GM12872 (cell line): ENCODE measurements around the gene TMEM101.
A peak's percentile ranks its signal among the peaks of the same experiment; 100 is the strongest.

Source experiments
- CTCF ChIP-seq: IDR thresholded peaks from 3 replicates; pipeline ENCODE4 v1.5.1; 2011; ENCODE audit warnings: low read depth, mild to moderate bottlenecking, low read length, moderate library complexity; ENCODE audit not compliant: insufficient read depth

Gene TMEM101

DNA sequence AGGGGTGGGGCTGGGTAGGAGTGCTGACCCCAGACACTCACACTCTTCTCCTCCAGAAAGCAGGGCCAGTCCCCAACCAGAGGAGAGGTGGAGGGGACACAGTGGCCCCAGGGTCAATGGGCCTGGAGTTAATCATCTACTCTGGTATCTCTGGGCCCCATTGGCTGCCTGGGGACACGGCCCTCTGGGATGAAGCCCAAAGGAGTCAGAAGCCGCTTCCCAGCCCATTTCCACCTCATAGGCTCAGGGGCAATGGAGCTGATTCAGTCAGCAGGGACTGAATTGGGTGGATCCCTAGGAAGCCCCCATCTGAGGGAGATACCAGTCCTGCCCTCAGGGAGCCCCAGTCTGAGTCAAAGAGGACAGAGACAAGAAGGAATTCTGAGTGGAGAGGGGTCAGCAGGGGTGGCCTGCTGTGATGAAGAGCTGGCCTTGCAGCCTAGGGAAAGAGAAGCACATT is 13.3 kb downstream of the TMEM101 start:
- TF ChIP-seq CTCF: no peak

DNA sequence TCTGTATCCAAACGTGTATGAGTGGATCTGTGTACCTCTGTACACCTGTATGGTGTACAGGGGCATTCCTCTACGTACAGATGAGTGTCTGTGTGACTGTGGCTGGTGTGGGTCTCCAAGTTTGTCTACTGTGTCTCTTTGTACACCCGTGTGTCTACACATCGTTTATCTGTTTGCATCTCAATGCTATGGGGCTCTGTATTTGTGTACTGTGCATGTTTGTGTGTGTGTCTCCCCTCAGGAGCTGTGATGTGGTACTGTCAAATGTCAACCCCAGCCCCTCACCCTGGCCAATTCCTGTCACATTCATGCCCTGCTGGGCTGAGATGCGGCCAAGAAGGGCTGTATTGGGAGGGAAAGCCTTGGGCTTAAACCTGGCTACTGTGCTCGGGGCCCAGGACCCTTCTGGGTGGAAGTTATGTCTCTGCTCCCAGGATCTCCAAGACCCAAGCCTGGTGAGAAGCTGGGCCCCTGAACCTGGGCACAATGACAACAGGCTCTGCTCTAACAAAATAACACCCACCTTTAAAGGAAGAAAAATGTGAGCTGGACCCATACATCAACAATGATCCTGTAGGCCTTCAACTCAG is 13.8 kb downstream of the TMEM101 start:
- TF ChIP-seq CTCF: no peak

DNA sequence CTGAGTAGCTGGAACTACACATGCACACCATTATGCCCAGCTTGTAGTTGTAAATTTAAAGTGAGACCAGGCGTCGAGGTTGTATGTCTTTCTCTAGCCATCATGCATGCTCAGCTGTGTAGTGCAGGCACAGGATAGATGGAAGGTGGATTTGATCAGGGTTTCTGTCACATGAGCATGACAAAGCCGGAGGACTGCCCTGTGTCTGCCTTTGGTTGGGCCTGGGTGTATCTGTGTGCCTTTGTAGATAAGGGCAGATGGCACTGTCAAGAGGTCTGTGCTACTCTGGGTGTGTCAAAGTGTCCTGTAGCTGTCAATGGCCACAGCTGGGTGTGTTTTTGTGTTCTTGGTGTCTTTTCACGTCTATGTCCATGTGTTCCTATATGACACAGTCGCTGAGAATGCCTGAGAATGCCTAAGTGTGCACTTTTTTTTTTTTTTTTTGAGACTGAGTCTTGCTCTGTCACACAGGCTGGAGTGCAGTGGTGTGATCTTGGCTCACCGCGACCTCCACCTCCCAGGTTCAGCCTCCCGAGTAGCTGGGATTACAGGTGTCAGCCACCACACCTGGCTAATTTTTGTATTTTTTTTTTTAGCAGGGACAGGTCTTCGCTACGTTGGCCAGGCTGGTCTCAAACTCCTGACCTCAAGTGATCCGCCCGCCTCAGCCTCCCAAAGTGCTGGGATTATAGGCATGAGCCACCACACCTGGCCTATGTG is 14.5 kb downstream of the TMEM101 start:
- TF ChIP-seq CTCF: no peak

DNA sequence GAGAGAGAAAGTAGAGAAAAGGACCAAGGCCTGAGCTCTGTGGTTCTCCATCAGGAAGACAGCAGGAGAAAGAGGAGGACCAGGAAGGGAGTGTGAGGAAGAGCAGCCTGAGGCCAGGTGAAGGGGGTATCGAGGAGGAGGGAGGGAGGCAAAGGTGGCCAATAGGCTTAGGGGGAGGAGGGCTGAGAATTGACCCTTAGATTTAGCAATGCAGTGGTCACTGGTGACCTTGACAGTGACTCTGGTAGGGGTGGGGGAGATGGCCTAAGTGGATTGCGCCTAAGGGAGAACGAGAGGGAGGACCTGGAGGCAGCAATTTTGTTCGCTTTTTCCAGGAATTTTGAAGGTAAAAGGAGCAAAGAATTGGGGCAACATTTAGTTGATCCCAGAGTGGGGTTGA is 15.7 kb downstream of the TMEM101 start:
- no peak for TF ChIP-seq CTCF

- no peak for TF ChIP-seq CTCF
Observed at GRCh38 chr17:43998552-43998951, 16.2 kb downstream of the TMEM101 start.

DNA sequence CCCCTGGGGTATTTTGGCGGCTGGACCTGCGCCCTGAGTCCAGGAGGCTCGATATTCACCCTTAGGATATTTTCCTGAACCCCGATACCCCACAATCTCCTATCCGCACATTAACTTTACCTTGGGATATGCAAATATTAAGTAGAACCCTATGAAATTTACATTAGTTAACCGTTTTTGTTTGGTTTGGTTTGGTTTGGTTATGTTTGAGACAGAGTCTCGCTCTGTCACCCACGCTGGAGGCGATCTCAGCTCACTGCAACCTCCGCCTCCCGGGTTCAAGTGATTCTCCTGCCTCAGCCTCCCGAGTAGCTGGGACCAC is 19.7 kb downstream of the TMEM101 start:
- no peak for TF ChIP-seq CTCF

DNA sequence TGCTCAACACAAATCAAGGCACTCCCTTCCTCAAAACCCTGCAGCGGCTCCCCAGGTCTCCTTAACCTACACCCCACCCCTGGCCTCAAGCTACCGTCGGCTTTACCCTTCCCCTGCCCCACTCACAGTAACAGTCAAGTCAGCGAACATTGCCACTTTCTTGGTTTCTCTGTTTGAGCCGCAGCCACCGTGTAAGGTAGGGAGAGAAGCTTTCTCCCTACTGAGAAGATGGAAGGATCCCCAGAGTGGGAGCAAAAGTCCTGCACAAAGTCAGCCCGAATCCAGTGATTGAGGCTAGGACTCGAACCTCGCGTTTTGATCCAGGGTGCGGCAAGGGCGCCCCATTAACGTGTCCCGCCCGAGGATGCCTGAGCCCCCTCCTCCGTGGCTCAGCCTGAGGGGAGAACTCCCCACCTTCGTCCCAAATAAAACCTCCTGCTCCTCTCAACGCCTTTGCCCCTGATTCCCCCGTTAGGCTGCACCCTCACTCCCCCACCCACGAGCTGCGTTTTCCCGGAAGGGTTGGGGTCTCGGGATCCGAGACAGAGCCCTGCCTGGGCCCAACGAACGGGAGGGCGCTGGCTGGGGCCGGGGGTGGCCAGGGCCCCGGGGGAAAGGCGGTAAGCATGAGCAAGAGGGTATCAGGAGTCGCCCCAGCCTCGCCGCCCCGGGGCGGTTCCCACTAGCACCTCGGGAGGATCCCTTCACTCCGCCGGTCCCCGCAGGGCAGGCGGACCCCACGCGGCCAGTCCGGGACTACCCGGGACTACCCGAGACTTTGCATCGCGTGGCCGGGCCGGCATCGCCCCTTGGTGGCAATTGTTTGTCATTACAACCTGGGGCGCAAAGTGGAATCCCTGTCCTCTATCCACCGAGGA is 20.3 kb downstream of the TMEM101 start:
- peak; percentile 85 for TF ChIP-seq CTCF
